Panc1 (cell line): Measurements from ENCODE around the gene KIF18B. TPM values are rescaled to one million over a fixed set of nuclear protein-coding genes. Genes with fewer than 3 reads are reported as not detected.

ENCODE experiments used
- ATAC-seq: fragments of 200-7000 bp; cut with Tn5 transposase; 2 replicates; pipeline ENCODE4 v1.9.1; 2020; ENCODE audit warnings: mild to moderate bottlenecking, moderate library complexity
- BruUV-seq: library from RNA; stranded (reverse); fragments of 400-500 nt; replicated peaks from 2 replicates; lab custom pipeline; 2021; lab: Mats Ljungman, UMichigan
- CTCF ChIA-PET: fragments of 300-600 bp; sonication (Branson Sonifier 250); formaldehyde crosslinking; loops from one replicate; lab custom pipeline; 2022; ENCODE audit warnings: antibody characterized with exemption; lab: Charles Lee
- POLR2A ChIA-PET: fragments of 300-600 bp; sonication (Branson Sonifier 250); formaldehyde crosslinking; loops from one replicate; lab custom pipeline; 2022; ENCODE audit warnings: antibody characterized with exemption; lab: Charles Lee
- DNase-seq: peaks from one replicate; pipeline ENCODE4 v3.0.0-alpha.2; 2010; ENCODE audit warnings: low read depth, low spot score
- H3K27ac ChIP-seq: 2 replicates; pipeline ENCODE4 v1.5.1; 2011; ENCODE audit warnings: mild to moderate bottlenecking, low read length, inconsistent platforms
- H3K27me3 ChIP-seq: fragments of 200-500 bp; sonication (Bioruptor generic); 2 replicates; pipeline ENCODE4 v1.6.0; 2014; ENCODE audit warnings: low read length, inconsistent platforms; ENCODE audit not compliant: control insufficient read depth, insufficient read depth
- H3K36me3 ChIP-seq: fragments of 200-500 bp; sonication (Bioruptor generic); 2 replicates; pipeline ENCODE4 v1.5.1; 2014; ENCODE audit warnings: inconsistent platforms, mild to moderate bottlenecking, low read length, moderate library complexity; ENCODE audit not compliant: control insufficient read depth, insufficient read depth
- H3K4me1 ChIP-seq: 2 replicates; pipeline ENCODE4 v1.5.1; 2011; ENCODE audit warnings: inconsistent platforms, mild to moderate bottlenecking, low read length, moderate library complexity; ENCODE audit not compliant: control insufficient read depth, insufficient read depth
- H3K4me3 ChIP-seq, 2 experiments: 2 replicates each; pipeline ENCODE4 v1.5.1; 2011 to 2012; ENCODE audit warnings: low read depth in 2 of 2, low read length in 2 of 2, mild to moderate bottlenecking in 2 of 2, inconsistent platforms in 1 of 2, moderate library complexity in 1 of 2
- H3K9me3 ChIP-seq: fragments of 200-500 bp; sonication (Bioruptor generic); 2 replicates; pipeline ENCODE4 v1.5.1; 2014; ENCODE audit warnings: low read depth, mild to moderate bottlenecking, inconsistent platforms, low read length, moderate library complexity; ENCODE audit not compliant: control insufficient read depth, insufficient read depth
- CTCF ChIP-seq: fragments of 450-650 bp; IDR thresholded peaks from 2 replicates; pipeline ENCODE4 v1.5.1; 2017; ENCODE audit warnings: mild to moderate bottlenecking
- POLR2AphosphoS5 ChIP-seq: IDR thresholded peaks from 2 replicates; pipeline ENCODE4 v1.6.1; 2012; ENCODE audit warnings: mild to moderate bottlenecking, low read depth, low read length, moderate library complexity
- REST ChIP-seq, 2 experiments: IDR thresholded peaks; 2 replicates each; pipeline ENCODE4 v1.6.1; 2011 to 2012; ENCODE audit warnings: low read depth in 2 of 2, control low read depth in 1 of 2, low read length in 1 of 2, mild to moderate bottlenecking in 1 of 2, moderate library complexity in 1 of 2; ENCODE audit not compliant: insufficient read depth in 1 of 2
- SIN3A ChIP-seq: IDR thresholded peaks from 2 replicates; pipeline ENCODE4 v1.6.1; 2012; ENCODE audit warnings: low read depth, mild to moderate bottlenecking, low read length, moderate library complexity, borderline replicate concordance; ENCODE audit not compliant: insufficient read depth
- TCF7L2 ChIP-seq: IDR thresholded peaks from 2 replicates; pipeline ENCODE4 v1.6.1; 2011; ENCODE audit warnings: mild to moderate bottlenecking, low read depth, low read length, inconsistent platforms
- in situ Hi-C: cut with HindIII; loops from 2 replicates; pipeline ENCODE4 v1.10.0; 2016; ENCODE audit warnings: low sequenced_read_pairs, low pct_unique_long_range_greater_than_20kb
- intact Hi-C: fragments of 100-400 bp; cut with micrococcal nuclease; formaldehyde crosslinking; loops from one replicate; pipeline ENCODE4 v1.10.0; 2022; ENCODE audit not compliant: unreplicated experiment
- total RNA-seq: library from RNA; stranded (reverse); gene quantifications from one replicate; pipeline ENCODE4 v1.2.1, GENCODE V29; 2021; ENCODE audit not compliant: unreplicated experiment

The KIF18B gene
- total RNA-seq, 1 experiment from 2014 or later: 31.3 TPM

GRCh38 chr17:44902135-44902760 is 45.3 kb downstream of the KIF18B start:
- no peak overlapping the region for H3K4me3 ChIP-seq
- no peak for TF ChIP-seq TCF7L2
- no peak for TF ChIP-seq POLR2AphosphoS5
- no peak for TF ChIP-seq SIN3A
- no peak for TF ChIP-seq REST (IDR thresholded peaks at IDR 0.05; ENCODE audit: insufficient read depth in 1 of 2, low read depth in 2 of 2, low read length in 1 of 2)
- TF ChIP-seq CTCF: no peak
- intact Hi-C loops (no loop called here), in situ Hi-C loops (no loop called here)
- H3K27ac ChIP-seq: no peak overlapping the region
- ATAC-seq (no peak), DNase-seq (no peak)
- no peaks in the 10 kb centered on the region for H3K27me3 ChIP-seq
- no TSS peak for BruUV-seq
- peaks cover 14% of the 10 kb centered on the region for H3K4me1 ChIP-seq
- peaks cover 4% of the 10 kb centered on the region; the same call in 1 of the 2 replicates for H3K36me3 ChIP-seq
- ChIA-PET POLR2A (interaction anchor here (0.6 kb wide), 2 partner anchors 47 to 1415 kb away, joined by 3 read pairs; no protein-coding TSS in a partner anchor), CTCF (interaction anchor here (1.0 kb wide), 1 partner anchor 120 kb away, joined by 3 read pairs; no protein-coding TSS in a partner anchor)
- H3K9me3 ChIP-seq: no peaks in the 10 kb centered on the region

- Histone ChIP-seq H3K27me3 (no peaks in the 10 kb centered on the region), H3K27ac (no peak overlapping the region), H3K4me1 (peaks cover 14% of the 10 kb centered on the region), H3K36me3 (peaks cover 4% of the 10 kb centered on the region; the same call in 1 of the 2 replicates), H3K4me3 (no peak overlapping the region), H3K9me3 (no peaks in the 10 kb centered on the region)
- no TSS peak for BruUV-seq
- POLR2A ChIA-PET: interaction anchor here (0.6 kb wide), 2 partner anchors 48 to 1414 kb away, joined by 3 read pairs; no protein-coding TSS in a partner anchor
- no peak for ATAC-seq
- CTCF ChIA-PET: no interaction called here
- TF ChIP-seq POLR2AphosphoS5 (no peak), SIN3A (no peak), REST (IDR thresholded peaks at IDR 0.05; ENCODE audit: insufficient read depth in 1 of 2, low read depth in 2 of 2, low read length in 1 of 2) (no peak), TCF7L2 (no peak), CTCF (no peak)
- DNase-seq: no peak
- in situ Hi-C loops: no loop called here
- intact Hi-C loops: no loop called here
These were observed 46.1 kb downstream of the KIF18B start for GRCh38 chr17:44901411-44901921.
